SU-DHL-6 (cell line): ENCODE measurements around the gene TCP10L.

ENCODE experiments used
- H2AFZ ChIP-seq: fragments of 200-600 bp; sonication (generic); 2 replicates; pipeline ENCODE4 v1.6.1; 2014; ENCODE audit warnings: low read depth, mild to moderate bottlenecking, moderate library complexity, mixed read lengths, antibody characterized with exemption, low read length; ENCODE audit not compliant: severe bottlenecking
- H3F3A ChIP-seq: fragments of 200-600 bp; shearing (Covaris generic); 2 replicates; pipeline ENCODE4 v1.6.0; 2016; ENCODE audit warnings: antibody characterized with exemption, mild to moderate bottlenecking; ENCODE audit not compliant: insufficient read depth
- H3K27ac ChIP-seq: fragments of 200-600 bp; sonication (generic); 2 replicates; pipeline ENCODE4 v1.5.1; 2016; ENCODE audit warnings: low read depth, mild to moderate bottlenecking, low read length, moderate library complexity, mixed read lengths
- H3K27me3 ChIP-seq: fragments of 200-600 bp; sonication (generic), shearing (Covaris generic); 2 replicates; pipeline ENCODE4 v1.6.0; 2014; ENCODE audit warnings: mild to moderate bottlenecking, low read length
- H3K36me3 ChIP-seq: fragments of 200-600 bp; sonication (generic); 2 replicates; pipeline ENCODE4 v1.6.1; 2014; ENCODE audit warnings: mild to moderate bottlenecking, low read length, mixed read lengths
- H3K4me2 ChIP-seq: fragments of 300-600, 200-600 bp; shearing (Covaris generic), sonication (generic); 2 replicates; pipeline ENCODE4 v1.6.0; 2014; ENCODE audit warnings: low read length, low read depth, mild to moderate bottlenecking; ENCODE audit not compliant: poor library complexity, severe bottlenecking
- H3K4me3 ChIP-seq: fragments of 200-600 bp; sonication (generic); 2 replicates; pipeline ENCODE4 v1.5.1; 2014; ENCODE audit warnings: antibody characterized with exemption, low read length, mild to moderate bottlenecking, mixed read lengths; ENCODE audit not compliant: insufficient read depth, poor library complexity, severe bottlenecking
- H3K79me2 ChIP-seq: fragments of 200-600 bp; sonication (generic); 2 replicates; pipeline ENCODE4 v1.6.1; 2014; ENCODE audit warnings: mild to moderate bottlenecking, low read length, moderate library complexity; ENCODE audit not compliant: insufficient read depth
- H3K9ac ChIP-seq: fragments of 200-600 bp; sonication (generic); 2 replicates; pipeline ENCODE4 v1.7.0; 2014; ENCODE audit warnings: mild to moderate bottlenecking, low read length
- H3K9me2 ChIP-seq: fragments of 200-600 bp; sonication (generic); replicated peaks from 2 replicates; pipeline ENCODE4 v1.6.1; 2014; ENCODE audit warnings: low read length; ENCODE audit not compliant: insufficient read depth
- H3K9me3 ChIP-seq: fragments of 200-600 bp; sonication (generic); 2 replicates; pipeline ENCODE4 v1.6.1; 2014; ENCODE audit warnings: low read length, mixed read lengths; ENCODE audit not compliant: insufficient read depth
- H4K20me1 ChIP-seq: fragments of 200-600 bp; sonication (generic); 2 replicates; pipeline ENCODE4 v1.6.1; 2014; ENCODE audit warnings: low read depth, mild to moderate bottlenecking, antibody characterized with exemption, low read length, moderate library complexity, mixed read lengths
- EZH2phosphoT487 ChIP-seq: fragments of 200-600 bp; sonication (generic), shearing (Covaris generic); conservative IDR thresholded peaks from 2 replicates; pipeline ENCODE4 v1.6.1; 2018; ENCODE audit warnings: mild to moderate bottlenecking, antibody characterized with exemption, low read length, moderate library complexity, mixed read lengths
- TF ChIP-seq, protein P1 (sequence below): fragments of 200-600 bp; sonication (generic); IDR thresholded peaks from one replicate; pipeline ENCODE4 v1.5.1; 2017; ENCODE audit warnings: antibody characterized with exemption, mild to moderate bottlenecking, low read length, moderate library complexity; ENCODE audit not compliant: insufficient read depth, poor library complexity, severe bottlenecking

Gene TCP10L

DNA sequence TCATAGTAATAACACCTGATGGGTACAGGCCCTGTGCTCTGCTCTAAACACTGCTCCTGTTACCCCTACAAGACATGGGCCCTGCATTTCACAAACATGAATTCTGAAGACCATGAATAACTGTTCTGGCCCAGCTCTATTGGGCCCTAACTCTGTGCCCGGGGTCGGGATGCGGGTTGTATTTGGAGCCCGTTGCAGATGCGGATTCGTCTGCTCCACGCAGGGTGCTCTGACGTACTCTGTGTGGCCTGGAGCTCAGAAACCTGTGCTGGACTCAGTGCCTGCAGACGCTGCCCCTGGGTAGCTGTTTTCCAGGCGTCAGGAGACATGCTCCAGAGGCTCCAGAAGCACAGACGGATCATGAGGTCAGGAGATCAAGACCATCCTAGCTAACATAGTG, 10.1 kb upstream of the TCP10L start:
- no peak overlapping the region for H3K27ac ChIP-seq
- H3K9ac ChIP-seq: no peak overlapping the region
- H4K20me1 ChIP-seq: no peaks in the 10 kb centered on the region
- no peaks in the 10 kb centered on the region; the same call in 1 of the 2 replicates for H3K36me3 ChIP-seq
- no peaks in the 10 kb centered on the region for H3K27me3 ChIP-seq
- H3K4me3 ChIP-seq: no peak overlapping the region
- no peaks in the 10 kb centered on the region for H3F3A ChIP-seq
- H2AFZ ChIP-seq: no peak overlapping the region
- H3K9me3 ChIP-seq: no peaks in the 10 kb centered on the region
- H3K4me2 ChIP-seq: no peak overlapping the region
- TF ChIP-seq, protein P1, sequence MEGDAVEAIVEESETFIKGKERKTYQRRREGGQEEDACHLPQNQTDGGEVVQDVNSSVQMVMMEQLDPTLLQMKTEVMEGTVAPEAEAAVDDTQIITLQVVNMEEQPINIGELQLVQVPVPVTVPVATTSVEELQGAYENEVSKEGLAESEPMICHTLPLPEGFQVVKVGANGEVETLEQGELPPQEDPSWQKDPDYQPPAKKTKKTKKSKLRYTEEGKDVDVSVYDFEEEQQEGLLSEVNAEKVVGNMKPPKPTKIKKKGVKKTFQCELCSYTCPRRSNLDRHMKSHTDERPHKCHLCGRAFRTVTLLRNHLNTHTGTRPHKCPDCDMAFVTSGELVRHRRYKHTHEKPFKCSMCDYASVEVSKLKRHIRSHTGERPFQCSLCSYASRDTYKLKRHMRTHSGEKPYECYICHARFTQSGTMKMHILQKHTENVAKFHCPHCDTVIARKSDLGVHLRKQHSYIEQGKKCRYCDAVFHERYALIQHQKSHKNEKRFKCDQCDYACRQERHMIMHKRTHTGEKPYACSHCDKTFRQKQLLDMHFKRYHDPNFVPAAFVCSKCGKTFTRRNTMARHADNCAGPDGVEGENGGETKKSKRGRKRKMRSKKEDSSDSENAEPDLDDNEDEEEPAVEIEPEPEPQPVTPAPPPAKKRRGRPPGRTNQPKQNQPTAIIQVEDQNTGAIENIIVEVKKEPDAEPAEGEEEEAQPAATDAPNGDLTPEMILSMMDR: no peak
- no peak for TF ChIP-seq EZH2phosphoT487
- H3K79me2 ChIP-seq: no peaks in the 10 kb centered on the region
- H3K9me2 ChIP-seq: no peaks in the 10 kb centered on the region

DNA sequence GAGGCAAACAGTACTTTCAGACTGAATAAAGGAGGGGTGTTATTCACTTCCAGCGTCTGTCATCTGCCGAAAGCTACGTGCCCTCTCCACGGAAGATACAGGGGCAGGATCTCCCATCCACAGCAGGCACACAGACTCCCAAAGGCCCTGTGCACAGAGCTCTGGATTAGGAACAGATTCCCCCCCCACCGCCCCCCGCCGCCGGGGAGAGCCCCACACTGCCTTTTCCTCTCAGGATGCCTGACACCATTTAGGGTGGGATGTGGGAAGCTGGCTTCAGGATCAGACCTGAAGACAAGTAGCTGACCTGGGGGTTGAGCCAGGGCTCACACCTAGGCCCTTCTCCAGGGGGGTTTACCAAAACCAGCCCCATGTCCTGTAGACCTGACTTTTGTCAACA, 8.4 kb upstream of the TCP10L start:
- Histone ChIP-seq H3K36me3 (no peaks in the 10 kb centered on the region; the same call in 1 of the 2 replicates), H3K4me2 (no peak overlapping the region), H3K79me2 (no peaks in the 10 kb centered on the region), H3K27ac (no peak overlapping the region), H3K9ac (no peak overlapping the region), H4K20me1 (no peaks in the 10 kb centered on the region), H3K4me3 (no peak overlapping the region), H3K27me3 (no peaks in the 10 kb centered on the region), H3K9me3 (no peaks in the 10 kb centered on the region), H3K9me2 (no peaks in the 10 kb centered on the region), H2AFZ (no peak overlapping the region), H3F3A (no peaks in the 10 kb centered on the region)
- TF ChIP-seq, protein P1: no peak
- no peak for TF ChIP-seq EZH2phosphoT487

DNA sequence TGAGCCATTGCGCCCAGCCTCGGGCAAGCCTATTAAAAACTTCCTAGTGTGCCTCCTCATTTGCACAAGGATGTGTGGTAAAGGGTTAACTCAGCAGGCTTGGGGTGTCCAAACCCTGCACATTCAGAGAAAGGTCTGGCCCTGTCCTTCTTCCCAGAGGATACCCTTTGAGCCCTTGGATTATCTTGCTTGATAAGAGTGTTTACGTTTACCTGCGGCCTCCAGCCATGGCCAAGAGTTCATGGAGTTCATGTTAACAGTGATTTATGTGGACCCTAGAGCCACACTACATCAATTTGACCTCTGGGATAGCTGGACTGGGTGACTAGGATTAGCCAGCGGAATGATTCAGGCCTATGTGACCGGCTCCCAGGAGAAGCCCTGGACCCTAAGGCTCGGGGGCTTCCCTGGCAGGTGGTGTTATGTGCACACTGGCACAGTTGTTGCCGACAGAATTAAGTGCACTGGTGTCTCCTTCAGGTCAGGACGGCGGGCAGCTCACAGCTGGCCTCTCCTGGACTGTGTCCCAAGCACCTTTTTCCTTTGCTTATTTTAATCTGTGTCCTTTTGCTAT, 7.7 kb upstream of the TCP10L start:
- H3K4me2 ChIP-seq: no peak overlapping the region
- no peaks in the 10 kb centered on the region for H3K9me3 ChIP-seq
- H3K27ac ChIP-seq: no peak overlapping the region
- no peak overlapping the region for H3K4me3 ChIP-seq
- H3K27me3 ChIP-seq: no peaks in the 10 kb centered on the region
- H3K36me3 ChIP-seq: no peaks in the 10 kb centered on the region; the same call in 1 of the 2 replicates
- H3F3A ChIP-seq: no peaks in the 10 kb centered on the region
- no peaks in the 10 kb centered on the region for H4K20me1 ChIP-seq
- H3K9ac ChIP-seq: no peak overlapping the region
- H3K79me2 ChIP-seq: no peaks in the 10 kb centered on the region
- TF ChIP-seq, protein P1: no peak
- no peak for TF ChIP-seq EZH2phosphoT487
- H2AFZ ChIP-seq: no peak overlapping the region
- H3K9me2 ChIP-seq: no peaks in the 10 kb centered on the region
